ENCODE data around the gene METAP1.

- TF ChIP-seq CTCF (IDR thresholded peaks at IDR 0.05; ENCODE audit: low read depth, low read length, missing input control) (no peak), HNF4A (conservative IDR thresholded peaks at IDR 0.05) (no peak), SP1 (IDR thresholded peaks at IDR 0.05) (no peak), RAD21 (IDR thresholded peaks at IDR 0.05) (no peak)
Measured at GRCh38 chr4:99029852-99030251, 34.3 kb downstream of the METAP1 start.

Data from liver (tissue), 3 donors.